Epithelial cell of proximal tubule (primary cell): ENCODE measurements around the gene KRTAP25-1. TPM values are rescaled to one million over a fixed set of nuclear protein-coding genes. Genes with fewer than 3 reads are reported as not detected.

Source experiments
- DNase-seq: peaks from one replicate; pipeline ENCODE4 v3.0.0-alpha.2; 2011; ENCODE audit warnings: low read depth
- H3K4me3 ChIP-seq: 2 replicates; pipeline ENCODE4 v1.5.1; 2011; ENCODE audit warnings: low read depth, mild to moderate bottlenecking, low read length
- CTCF ChIP-seq: conservative IDR thresholded peaks from 2 replicates; pipeline ENCODE4 v1.5.1; 2012; ENCODE audit warnings: low read depth, mild to moderate bottlenecking, low read length
- total RNA-seq: library from RNA; depleted of rRNA; stranded (reverse); fragments of >200 nt; gene quantifications from 2 replicates; pipeline ENCODE4 v1.2.3, GENCODE V29; 2015

KRTAP25-1 gene
- not detected in 2 replicates for total RNA-seq

GRCh38 chr21:30289215-30289614 lies at the start of gene KRTAP25-1:
Gene KRTAP25-1, minus strand, starts transcription at chr21:30289514. Its CDS starts 24 bp downstream, at chr21:30289490.
- H3K4me3 ChIP-seq, result no peak within 1 kb of the TSS
- no peak for TF ChIP-seq CTCF
- DNase-seq, result no peak

- no peak for DNase-seq
- TF ChIP-seq CTCF, result no peak
- no peak overlapping the region for H3K4me3 ChIP-seq
Observed at GRCh38 chr21:30338717-30339116, 49.4 kb upstream of the KRTAP25-1 start.

GRCh38 chr21:30337772-30338171 lies 48.5 kb upstream of the KRTAP25-1 start:
- DNase-seq, result no peak
- no peak overlapping the region for H3K4me3 ChIP-seq
- TF ChIP-seq CTCF, result no peak

GRCh38 chr21:30337276-30337744 lies 48.0 kb upstream of the KRTAP25-1 start, which contains the start of gene KRTAP27-1:
Gene KRTAP27-1, minus strand, starts transcription at chr21:30337694. Its CDS starts 26 bp downstream, at chr21:30337668.
- no peak within 1 kb of the TSS for H3K4me3 ChIP-seq
- TF ChIP-seq CTCF, result no peak
- DNase-seq, result no peak

- TF ChIP-seq CTCF, result no peak
- no peak overlapping the region for H3K4me3 ChIP-seq
- DNase-seq, result no peak
Observed at GRCh38 chr21:30336596-30336995, 47.3 kb upstream of the KRTAP25-1 start.

GRCh38 chr21:30333736-30334135 lies 44.4 kb upstream of the KRTAP25-1 start:
- no peak overlapping the region for H3K4me3 ChIP-seq
- DNase-seq, result no peak
- no peak for TF ChIP-seq CTCF

- no peak for TF ChIP-seq CTCF
- DNase-seq, result no peak
- no peak overlapping the region for H3K4me3 ChIP-seq
Observed at GRCh38 chr21:30332681-30333080, 43.4 kb upstream of the KRTAP25-1 start.
